GM23338 (cell line): ENCODE data around the gene PARD3. TPM values are rescaled to one million over a fixed set of nuclear protein-coding genes. Genes with fewer than 3 reads are reported as not detected.

Experiments
- ATAC-seq: fragments of 200-7000 bp; cut with Tn5 transposase; 3 replicates; pipeline ENCODE4 v1.9.1; 2020
- DNase-seq: peaks from one replicate; pipeline ENCODE4 v3.0.0-alpha.2; 2015; ENCODE audit warnings: low spot score
- H2AFZ ChIP-seq: fragments of 200-600 bp; sonication (generic); 2 replicates; pipeline ENCODE4 v1.8.0; 2016; ENCODE audit warnings: antibody characterized with exemption, mild to moderate bottlenecking, moderate library complexity
- H3F3A ChIP-seq: fragments of 200-600 bp; sonication (generic); replicated peaks from 2 replicates; pipeline ENCODE4 v1.8.0; 2017; ENCODE audit warnings: antibody characterized with exemption, mixed run types, low read depth
- H3K27ac ChIP-seq: fragments of 200-600 bp; sonication (generic); 2 replicates; pipeline ENCODE4 v1.6.1; 2016; ENCODE audit warnings: low read depth
- H3K27me3 ChIP-seq: fragments of 200-600 bp; sonication (generic); 2 replicates; pipeline ENCODE4 v1.8.0; 2016; ENCODE audit warnings: mild to moderate bottlenecking, mixed run types, moderate library complexity; ENCODE audit not compliant: insufficient read depth
- H3K36me3 ChIP-seq: fragments of 200-600 bp; sonication (generic); 2 replicates; pipeline ENCODE4 v1.8.0; 2016; ENCODE audit warnings: mild to moderate bottlenecking; ENCODE audit not compliant: insufficient read depth
- H3K4me1 ChIP-seq: fragments of 200-600 bp; sonication (generic); 2 replicates; pipeline ENCODE4 v1.8.0; 2016; ENCODE audit warnings: mild to moderate bottlenecking, moderate library complexity; ENCODE audit not compliant: insufficient read depth
- H3K4me2 ChIP-seq: fragments of 200-600 bp; sonication (generic); 2 replicates; pipeline ENCODE4 v1.7.1; 2017; ENCODE audit warnings: mixed run types
- H3K4me3 ChIP-seq: fragments of 200-600 bp; sonication (generic); 2 replicates; pipeline ENCODE4 v1.6.1; 2016; ENCODE audit warnings: mixed run types
- H3K79me2 ChIP-seq: fragments of 200-600 bp; sonication (generic); replicated peaks from 2 replicates; pipeline ENCODE4 v1.8.0; 2017; ENCODE audit warnings: mild to moderate bottlenecking; ENCODE audit not compliant: insufficient read depth
- H3K9me2 ChIP-seq: fragments of 200-600 bp; sonication (generic); 2 replicates; pipeline ENCODE4 v1.8.0; 2017; ENCODE audit not compliant: insufficient read depth
- H4K20me1 ChIP-seq: fragments of 200-600 bp; sonication (generic); replicated peaks from 2 replicates; pipeline ENCODE4 v1.8.0; 2017; ENCODE audit warnings: mild to moderate bottlenecking; ENCODE audit not compliant: insufficient read depth
- H3K27ac Mint-ChIP-seq: 2 replicates; pipeline ENCODE4 v1.8.0; 2020; ENCODE audit warnings: inconsistent platforms, mild to moderate bottlenecking, moderate library complexity, mixed read lengths
- H3K27me3 Mint-ChIP-seq: 3 replicates; pipeline ENCODE4 v1.8.0; 2022; ENCODE audit warnings: low read depth, mild to moderate bottlenecking, moderate library complexity, mixed read lengths, inconsistent platforms; ENCODE audit not compliant: insufficient read depth, poor library complexity
- H3K36me3 Mint-ChIP-seq: 3 replicates; pipeline ENCODE4 v1.8.0; 2021; ENCODE audit warnings: low read depth, mild to moderate bottlenecking, inconsistent platforms, moderate library complexity, mixed read lengths
- H3K4me1 Mint-ChIP-seq: 3 replicates; pipeline ENCODE4 v1.8.0; 2020; ENCODE audit warnings: mild to moderate bottlenecking, inconsistent platforms, mixed read lengths
- H3K4me3 Mint-ChIP-seq: 3 replicates; pipeline ENCODE4 v1.8.0; 2021; ENCODE audit warnings: moderate library complexity, mild to moderate bottlenecking, inconsistent platforms, mixed read lengths
- H3K9me3 Mint-ChIP-seq: 3 replicates; pipeline ENCODE4 v1.8.0; 2020; ENCODE audit warnings: moderate library complexity, mild to moderate bottlenecking, inconsistent platforms, mixed read lengths
- CREB1 ChIP-seq: fragments of 250-450 bp; sonication (Bioruptor Pico); IDR thresholded peaks from 2 replicates; pipeline ENCODE4 v1.5.0; 2020; ENCODE audit warnings: low read depth, mild to moderate bottlenecking, moderate library complexity
- EZH2phosphoT487 ChIP-seq: fragments of 200-600 bp; sonication (generic); IDR thresholded peaks from one replicate; pipeline ENCODE4 v1.8.1; 2018; ENCODE audit warnings: antibody characterized with exemption; ENCODE audit not compliant: unreplicated experiment
- JUNB ChIP-seq: IDR thresholded peaks from one replicate; pipeline ENCODE4 v1.6.1; 2016; ENCODE audit warnings: antibody characterized with exemption; ENCODE audit not compliant: unreplicated experiment
- NANOG ChIP-seq: IDR thresholded peaks from 2 replicates; pipeline ENCODE4 v1.6.1; 2016; ENCODE audit warnings: antibody characterized with exemption, borderline replicate concordance
- POLR2AphosphoS5 ChIP-seq: IDR thresholded peaks from 2 replicates; pipeline ENCODE4 v1.6.1; 2016; ENCODE audit warnings: antibody characterized with exemption, low read depth
- STAT1 ChIP-seq: IDR thresholded peaks from one replicate; pipeline ENCODE4 v1.6.1; 2016; ENCODE audit warnings: antibody characterized with exemption; ENCODE audit not compliant: unreplicated experiment
- polyA plus RNA-seq: library from polyadenylated mRNA; unstranded; fragments of >200 nt; fragmentation: Nextera tagmentation; extraction: Ambion mirVana; gene quantifications from 2 replicates; pipeline ENCODE4 v1.2.1, GENCODE V29; 2016
- total RNA-seq: library from RNA; depleted of rRNA; stranded (reverse); fragments of >200 nt; shearing (Covaris generic); gene quantifications from 2 replicates; pipeline ENCODE4 v1.2.3, GENCODE V29; 2014
- TF ChIP-seq, protein P1 (sequence below): fragments of 250-450 bp; sonication (Bioruptor Pico); IDR thresholded peaks from 2 replicates; pipeline ENCODE4 v1.5.0; 2020; ENCODE audit warnings: mild to moderate bottlenecking, moderate library complexity
- TF ChIP-seq, protein P2 (sequence below): IDR thresholded peaks from one replicate; pipeline ENCODE4 v1.6.1; 2018; ENCODE audit warnings: antibody characterized with exemption; ENCODE audit not compliant: unreplicated experiment
- TF ChIP-seq, protein P3 (sequence below): IDR thresholded peaks from 2 replicates; pipeline ENCODE4 v1.6.1; 2016; ENCODE audit warnings: antibody characterized with exemption

Gene PARD3
- total and polyA plus RNA-seq, 2 experiments from 2014 or later = 30.2 to 51.4 TPM

DNA sequence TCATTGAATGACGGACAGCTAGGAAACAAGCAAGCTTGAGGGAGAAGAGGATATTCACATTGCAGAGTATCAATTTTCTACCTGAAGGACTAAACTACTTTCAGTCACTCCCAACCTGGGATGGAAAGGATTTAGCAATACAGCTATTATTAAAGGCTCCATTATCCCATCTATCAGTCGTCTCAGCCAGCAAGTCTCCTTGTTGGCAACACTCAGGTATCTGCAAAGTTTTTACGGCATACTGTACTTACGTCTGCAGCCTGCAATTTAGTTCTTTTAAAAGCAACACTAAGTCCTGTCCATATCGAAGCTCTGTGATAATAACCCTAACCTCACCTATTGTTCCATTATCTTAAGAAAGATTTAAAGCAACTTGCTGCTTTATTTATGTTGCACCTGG lies 689.4 kb downstream of the PARD3 start:
- no peak for ATAC-seq
- H3K27me3 ChIP-seq = no peaks in the 10 kb centered on the region
- Mint-ChIP-seq H3K36me3 (peaks cover 7% of the 10 kb centered on the region; the same call in 1 of the 3 replicates), H3K27ac (no peak overlapping the region), H3K4me3 (no peak overlapping the region), H3K9me3 (no peaks in the 10 kb centered on the region), H3K4me1 (peaks cover 11% of the 10 kb centered on the region; the same call in 2 of the 3 replicates), H3K27me3 (no peaks in the 10 kb centered on the region)
- H3K4me1 ChIP-seq = no peaks in the 10 kb centered on the region
- no peak overlapping the region for H2AFZ ChIP-seq
- no peak for TF ChIP-seq POLR2AphosphoS5
- no peak for DNase-seq
- H3K4me2 ChIP-seq = no peak overlapping the region
- no peaks in the 10 kb centered on the region for H3K36me3 ChIP-seq
- no peaks in the 10 kb centered on the region; the same call in 1 of the 2 replicates for H4K20me1 ChIP-seq
- H3F3A ChIP-seq = no peaks in the 10 kb centered on the region
- no peaks in the 10 kb centered on the region for H3K79me2 ChIP-seq
- H3K4me3 ChIP-seq = no peak overlapping the region
- no peak overlapping the region for H3K27ac ChIP-seq
- peaks cover 8% of the 10 kb centered on the region; the same call in 1 of the 2 replicates for H3K9me2 ChIP-seq

DNA sequence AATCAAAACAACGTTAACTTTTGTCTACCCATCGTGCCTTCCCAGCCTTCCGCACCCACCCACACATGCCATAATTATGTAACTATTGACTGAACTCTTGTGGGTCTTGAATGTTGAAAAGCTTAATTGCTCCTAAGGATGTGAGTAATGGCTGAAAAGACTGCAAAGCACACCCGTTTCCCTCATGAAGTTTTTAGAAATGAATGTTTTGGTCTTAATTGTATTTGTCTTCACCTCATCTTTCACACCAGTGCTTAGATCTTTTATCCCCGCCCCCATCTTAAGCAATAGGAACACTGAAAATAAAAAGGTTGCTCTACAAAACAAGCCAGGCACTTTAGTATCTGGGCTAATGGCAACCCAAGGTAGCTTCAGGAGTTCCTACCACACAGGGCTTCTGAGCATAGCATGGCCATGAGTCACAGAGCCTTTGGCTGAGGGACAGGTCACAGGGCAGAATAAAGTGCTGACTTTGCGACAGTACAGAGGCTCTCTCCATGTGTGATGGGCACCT lies 690.5 kb downstream of the PARD3 start:
- no peak for DNase-seq
- H2AFZ ChIP-seq = no peak overlapping the region
- no peaks in the 10 kb centered on the region for H3F3A ChIP-seq
- Mint-ChIP-seq H3K27ac (no peak overlapping the region), H3K4me1 (peaks cover 11% of the 10 kb centered on the region; the same call in 2 of the 3 replicates), H3K36me3 (no peaks in the 10 kb centered on the region), H3K4me3 (no peak overlapping the region), H3K9me3 (no peaks in the 10 kb centered on the region), H3K27me3 (no peaks in the 10 kb centered on the region)
- no peak; the same call in 2 of the 3 replicates for ATAC-seq
- no peaks in the 10 kb centered on the region for H3K27me3 ChIP-seq
- no peaks in the 10 kb centered on the region for H3K79me2 ChIP-seq
- H3K36me3 ChIP-seq = no peaks in the 10 kb centered on the region
- TF ChIP-seq STAT1 (no peak), CREB1 (CRISPR knock-in tag) (no peak), EZH2phosphoT487 (no peak), JUNB (no peak), NANOG (no peak)
- TF ChIP-seq, protein P1, sequence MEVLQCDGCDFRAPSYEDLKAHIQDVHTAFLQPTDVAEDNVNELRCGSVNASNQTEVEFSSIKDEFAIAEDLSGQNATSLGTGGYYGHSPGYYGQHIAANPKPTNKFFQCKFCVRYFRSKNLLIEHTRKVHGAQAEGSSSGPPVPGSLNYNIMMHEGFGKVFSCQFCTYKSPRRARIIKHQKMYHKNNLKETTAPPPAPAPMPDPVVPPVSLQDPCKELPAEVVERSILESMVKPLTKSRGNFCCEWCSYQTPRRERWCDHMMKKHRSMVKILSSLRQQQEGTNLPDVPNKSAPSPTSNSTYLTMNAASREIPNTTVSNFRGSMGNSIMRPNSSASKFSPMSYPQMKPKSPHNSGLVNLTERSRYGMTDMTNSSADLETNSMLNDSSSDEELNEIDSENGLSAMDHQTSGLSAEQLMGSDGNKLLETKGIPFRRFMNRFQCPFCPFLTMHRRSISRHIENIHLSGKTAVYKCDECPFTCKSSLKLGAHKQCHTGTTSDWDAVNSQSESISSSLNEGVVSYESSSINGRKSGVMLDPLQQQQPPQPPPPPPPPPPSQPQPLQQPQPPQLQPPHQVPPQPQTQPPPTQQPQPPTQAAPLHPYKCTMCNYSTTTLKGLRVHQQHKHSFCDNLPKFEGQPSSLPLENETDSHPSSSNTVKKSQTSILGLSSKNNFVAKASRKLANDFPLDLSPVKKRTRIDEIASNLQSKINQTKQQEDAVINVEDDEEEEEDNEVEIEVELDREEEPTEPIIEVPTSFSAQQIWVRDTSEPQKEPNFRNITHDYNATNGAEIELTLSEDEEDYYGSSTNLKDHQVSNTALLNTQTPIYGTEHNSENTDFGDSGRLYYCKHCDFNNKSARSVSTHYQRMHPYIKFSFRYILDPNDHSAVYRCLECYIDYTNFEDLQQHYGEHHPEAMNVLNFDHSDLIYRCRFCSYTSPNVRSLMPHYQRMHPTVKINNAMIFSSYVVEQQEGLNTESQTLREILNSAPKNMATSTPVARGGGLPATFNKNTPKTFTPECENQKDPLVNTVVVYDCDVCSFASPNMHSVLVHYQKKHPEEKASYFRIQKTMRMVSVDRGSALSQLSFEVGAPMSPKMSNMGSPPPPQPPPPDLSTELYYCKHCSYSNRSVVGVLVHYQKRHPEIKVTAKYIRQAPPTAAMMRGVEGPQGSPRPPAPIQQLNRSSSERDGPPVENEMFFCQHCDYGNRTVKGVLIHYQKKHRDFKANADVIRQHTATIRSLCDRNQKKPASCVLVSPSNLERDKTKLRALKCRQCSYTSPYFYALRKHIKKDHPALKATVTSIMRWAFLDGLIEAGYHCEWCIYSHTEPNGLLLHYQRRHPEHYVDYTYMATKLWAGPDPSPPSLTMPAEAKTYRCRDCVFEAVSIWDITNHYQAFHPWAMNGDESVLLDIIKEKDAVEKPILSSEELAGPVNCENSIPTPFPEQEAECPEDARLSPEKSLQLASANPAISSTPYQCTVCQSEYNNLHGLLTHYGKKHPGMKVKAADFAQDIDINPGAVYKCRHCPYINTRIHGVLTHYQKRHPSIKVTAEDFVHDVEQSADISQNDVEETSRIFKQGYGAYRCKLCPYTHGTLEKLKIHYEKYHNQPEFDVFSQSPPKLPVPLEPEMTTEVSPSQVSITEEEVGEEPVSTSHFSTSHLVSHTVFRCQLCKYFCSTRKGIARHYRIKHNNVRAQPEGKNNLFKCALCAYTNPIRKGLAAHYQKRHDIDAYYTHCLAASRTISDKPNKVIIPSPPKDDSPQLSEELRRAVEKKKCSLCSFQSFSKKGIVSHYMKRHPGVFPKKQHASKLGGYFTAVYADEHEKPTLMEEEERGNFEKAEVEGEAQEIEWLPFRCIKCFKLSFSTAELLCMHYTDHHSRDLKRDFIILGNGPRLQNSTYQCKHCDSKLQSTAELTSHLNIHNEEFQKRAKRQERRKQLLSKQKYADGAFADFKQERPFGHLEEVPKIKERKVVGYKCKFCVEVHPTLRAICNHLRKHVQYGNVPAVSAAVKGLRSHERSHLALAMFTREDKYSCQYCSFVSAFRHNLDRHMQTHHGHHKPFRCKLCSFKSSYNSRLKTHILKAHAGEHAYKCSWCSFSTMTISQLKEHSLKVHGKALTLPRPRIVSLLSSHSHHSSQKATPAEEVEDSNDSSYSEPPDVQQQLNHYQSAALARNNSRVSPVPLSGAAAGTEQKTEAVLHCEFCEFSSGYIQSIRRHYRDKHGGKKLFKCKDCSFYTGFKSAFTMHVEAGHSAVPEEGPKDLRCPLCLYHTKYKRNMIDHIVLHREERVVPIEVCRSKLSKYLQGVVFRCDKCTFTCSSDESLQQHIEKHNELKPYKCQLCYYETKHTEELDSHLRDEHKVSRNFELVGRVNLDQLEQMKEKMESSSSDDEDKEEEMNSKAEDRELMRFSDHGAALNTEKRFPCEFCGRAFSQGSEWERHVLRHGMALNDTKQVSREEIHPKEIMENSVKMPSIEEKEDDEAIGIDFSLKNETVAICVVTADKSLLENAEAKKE (CRISPR knock-in tag) = no peak
- TF ChIP-seq, protein P2, sequence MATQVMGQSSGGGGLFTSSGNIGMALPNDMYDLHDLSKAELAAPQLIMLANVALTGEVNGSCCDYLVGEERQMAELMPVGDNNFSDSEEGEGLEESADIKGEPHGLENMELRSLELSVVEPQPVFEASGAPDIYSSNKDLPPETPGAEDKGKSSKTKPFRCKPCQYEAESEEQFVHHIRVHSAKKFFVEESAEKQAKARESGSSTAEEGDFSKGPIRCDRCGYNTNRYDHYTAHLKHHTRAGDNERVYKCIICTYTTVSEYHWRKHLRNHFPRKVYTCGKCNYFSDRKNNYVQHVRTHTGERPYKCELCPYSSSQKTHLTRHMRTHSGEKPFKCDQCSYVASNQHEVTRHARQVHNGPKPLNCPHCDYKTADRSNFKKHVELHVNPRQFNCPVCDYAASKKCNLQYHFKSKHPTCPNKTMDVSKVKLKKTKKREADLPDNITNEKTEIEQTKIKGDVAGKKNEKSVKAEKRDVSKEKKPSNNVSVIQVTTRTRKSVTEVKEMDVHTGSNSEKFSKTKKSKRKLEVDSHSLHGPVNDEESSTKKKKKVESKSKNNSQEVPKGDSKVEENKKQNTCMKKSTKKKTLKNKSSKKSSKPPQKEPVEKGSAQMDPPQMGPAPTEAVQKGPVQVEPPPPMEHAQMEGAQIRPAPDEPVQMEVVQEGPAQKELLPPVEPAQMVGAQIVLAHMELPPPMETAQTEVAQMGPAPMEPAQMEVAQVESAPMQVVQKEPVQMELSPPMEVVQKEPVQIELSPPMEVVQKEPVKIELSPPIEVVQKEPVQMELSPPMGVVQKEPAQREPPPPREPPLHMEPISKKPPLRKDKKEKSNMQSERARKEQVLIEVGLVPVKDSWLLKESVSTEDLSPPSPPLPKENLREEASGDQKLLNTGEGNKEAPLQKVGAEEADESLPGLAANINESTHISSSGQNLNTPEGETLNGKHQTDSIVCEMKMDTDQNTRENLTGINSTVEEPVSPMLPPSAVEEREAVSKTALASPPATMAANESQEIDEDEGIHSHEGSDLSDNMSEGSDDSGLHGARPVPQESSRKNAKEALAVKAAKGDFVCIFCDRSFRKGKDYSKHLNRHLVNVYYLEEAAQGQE = no peak
- TF ChIP-seq, protein P3, sequence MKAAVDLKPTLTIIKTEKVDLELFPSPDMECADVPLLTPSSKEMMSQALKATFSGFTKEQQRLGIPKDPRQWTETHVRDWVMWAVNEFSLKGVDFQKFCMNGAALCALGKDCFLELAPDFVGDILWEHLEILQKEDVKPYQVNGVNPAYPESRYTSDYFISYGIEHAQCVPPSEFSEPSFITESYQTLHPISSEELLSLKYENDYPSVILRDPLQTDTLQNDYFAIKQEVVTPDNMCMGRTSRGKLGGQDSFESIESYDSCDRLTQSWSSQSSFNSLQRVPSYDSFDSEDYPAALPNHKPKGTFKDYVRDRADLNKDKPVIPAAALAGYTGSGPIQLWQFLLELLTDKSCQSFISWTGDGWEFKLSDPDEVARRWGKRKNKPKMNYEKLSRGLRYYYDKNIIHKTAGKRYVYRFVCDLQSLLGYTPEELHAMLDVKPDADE = no peak
- H3K4me2 ChIP-seq = no peak overlapping the region
- no peaks in the 10 kb centered on the region for H3K4me1 ChIP-seq
- H3K4me3 ChIP-seq = no peak overlapping the region
- no peaks in the 10 kb centered on the region; the same call in 1 of the 2 replicates for H4K20me1 ChIP-seq
- peaks cover 8% of the 10 kb centered on the region; the same call in 1 of the 2 replicates for H3K9me2 ChIP-seq
- no peak overlapping the region for H3K27ac ChIP-seq
